Keratinocyte (primary cell): ENCODE data around the gene CCSER1. TPM values are rescaled to one million over a fixed set of nuclear protein-coding genes. Genes with fewer than 3 reads are reported as not detected.
A peak's percentile ranks its signal among the peaks of the same experiment; 100 is the strongest.

ENCODE experiments used
- DNase-seq: peaks from one replicate; pipeline ENCODE4 v3.0.0-alpha.2; 2011; ENCODE audit warnings: low read depth, missing footprints, low spot score
- FAIRE-seq: peaks from 2 replicates; lab custom pipeline; 2011; peaks lifted over from hg19 to GRCh38; lab: Jason Lieb, UNC
- H2AFZ ChIP-seq: 2 replicates; pipeline ENCODE4 v1.6.0; 2012; ENCODE audit warnings: low read length, control low read depth, inconsistent platforms; ENCODE audit not compliant: control insufficient read depth
- H3K27ac ChIP-seq: 2 replicates; pipeline ENCODE4 v1.5.1; 2011; ENCODE audit warnings: low read length; ENCODE audit not compliant: control insufficient read depth, insufficient read depth
- H3K27me3 ChIP-seq: 3 replicates; pipeline ENCODE4 v1.6.0; 2011; ENCODE audit warnings: low read length; ENCODE audit not compliant: control insufficient read depth, insufficient read depth; ENCODE audit errors: extremely low read depth
- H3K36me3 ChIP-seq, 2 experiments: 2 replicates in 1 of 2; 3 replicates in 1 of 2; pipeline ENCODE4 v1.5.1; 2011; ENCODE audit warnings: low read length in 2 of 2, mild to moderate bottlenecking in 1 of 2; ENCODE audit not compliant: control insufficient read depth in 2 of 2, insufficient read depth in 2 of 2; ENCODE audit errors: extremely low read depth in 1 of 2
- H3K4me1 ChIP-seq: 3 replicates; pipeline ENCODE4 v1.5.1; 2011; ENCODE audit warnings: low read length; ENCODE audit not compliant: control insufficient read depth, insufficient read depth; ENCODE audit errors: extremely low read depth
- H3K4me2 ChIP-seq: 3 replicates; pipeline ENCODE4 v1.6.0; 2011; ENCODE audit warnings: low read depth, low read length; ENCODE audit not compliant: control insufficient read depth, insufficient read depth; ENCODE audit errors: extremely low read depth
- H3K4me3 ChIP-seq, 3 experiments: fragments of 200-600 bp in 1 of 3; sonication (generic) in 1 of 3; 2 replicates in 2 of 3; 3 replicates in 1 of 3; pipeline ENCODE4 v1.5.1; 2011 to 2016; ENCODE audit warnings: low read length in 3 of 3, mild to moderate bottlenecking in 3 of 3, control low read depth in 2 of 3, inconsistent platforms in 1 of 3, low read depth in 1 of 3, mixed read lengths in 1 of 3, mixed run types in 1 of 3, moderate library complexity in 1 of 3; ENCODE audit not compliant: control insufficient read depth in 2 of 3, insufficient read depth in 2 of 3; ENCODE audit errors: extremely low read depth in 1 of 3
- H3K79me2 ChIP-seq: 2 replicates; pipeline ENCODE4 v1.6.0; 2012; ENCODE audit warnings: low read length; ENCODE audit not compliant: control insufficient read depth, insufficient read depth
- H3K9ac ChIP-seq: 3 replicates; pipeline ENCODE4 v1.6.0; 2011; ENCODE audit warnings: low read length; ENCODE audit not compliant: control insufficient read depth, insufficient read depth; ENCODE audit errors: extremely low read depth
- H3K9me1 ChIP-seq: 3 replicates; pipeline ENCODE4 v1.6.0; 2011; ENCODE audit warnings: low read length; ENCODE audit not compliant: control insufficient read depth, insufficient read depth; ENCODE audit errors: extremely low read depth
- H3K9me3 ChIP-seq: 2 replicates; pipeline ENCODE4 v1.5.1; 2012; ENCODE audit warnings: low read depth, low read length; ENCODE audit not compliant: control insufficient read depth
- H4K20me1 ChIP-seq: 3 replicates; pipeline ENCODE4 v1.6.0; 2011; ENCODE audit warnings: low read length; ENCODE audit not compliant: control insufficient read depth, insufficient read depth; ENCODE audit errors: extremely low read depth
- EZH2 ChIP-seq: IDR thresholded peaks from one replicate; pipeline ENCODE4 v1.6.1; 2012; ENCODE audit warnings: inconsistent platforms, mild to moderate bottlenecking, low read length, moderate library complexity
- dilution Hi-C: fragments of 300-500 bp; cut with MboI; formaldehyde crosslinking; loops from one replicate; pipeline ENCODE4 v1.7.0; 2020; ENCODE audit warnings: low sequenced_read_pairs; ENCODE audit not compliant: extremely low pct_ligation_motif_present
- polyA plus RNA-seq, 5 experiments: library from polyadenylated mRNA; depleted of rRNA in 3 of 5; stranded (reverse) in 3 of 5; stranded (forward) in 1 of 5; unstranded in 1 of 5; fragments of >200 nt; gene quantifications; 1 replicate in 1 of 5; 2 replicates in 3 of 5; 3 replicates in 1 of 5; pipeline versions ENCODE4 v1.2.1 to v1.2.3, GENCODE V29; 2011 to 2012; ENCODE audit warnings: missing spikeins in 2 of 5, low read depth in 1 of 5, low replicate concordance in 1 of 5
- TF ChIP-seq, protein P1 (sequence below), 3 experiments: IDR thresholded peaks in 1 of 3; conservative IDR thresholded peaks in 1 of 3; optimal IDR thresholded peaks in 1 of 3; 2 replicates in 2 of 3; 3 replicates in 1 of 3; pipeline versions ENCODE3 to v1.5.1; 2011; ENCODE audit warnings: low read length in 3 of 3, mild to moderate bottlenecking in 3 of 3, moderate library complexity in 2 of 3, control low read depth in 1 of 3, inconsistent platforms in 1 of 3; ENCODE audit not compliant: insufficient read depth in 2 of 3; ENCODE audit errors: extremely low read depth in 1 of 3

CCSER1 gene
- polyA plus RNA-seq, 1 donor (not counting 4 experiments of a cell fraction or from before 2014, with no cell fraction given): 1.2 TPM

DNA sequence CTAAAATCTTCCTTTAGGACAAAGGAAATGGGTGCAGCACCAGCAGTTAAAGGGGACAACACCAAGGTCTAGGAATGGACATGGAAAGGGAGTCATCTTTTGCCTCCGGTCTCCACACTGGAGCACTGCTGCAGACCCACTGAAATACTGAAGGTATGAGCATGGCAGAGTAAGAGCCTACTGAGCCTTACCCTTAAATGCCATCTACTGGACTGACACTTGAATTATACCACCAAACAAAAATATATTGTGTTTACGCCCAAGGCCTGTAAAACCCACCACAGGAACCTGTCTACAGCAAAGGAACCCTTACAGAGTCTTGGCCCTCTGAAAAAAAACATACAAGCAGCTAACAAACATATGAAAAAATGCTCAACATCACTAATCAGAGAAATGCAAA lies 443.4 kb downstream of the CCSER1 start:
- no peaks in the 10 kb centered on the region for H3K36me3 ChIP-seq
- no peak overlapping the region for H3K9ac ChIP-seq
- H3K4me3 ChIP-seq: no peak overlapping the region
- H3K27ac ChIP-seq: no peak overlapping the region
- FAIRE-seq: no peak
- no peaks in the 10 kb centered on the region for H3K79me2 ChIP-seq
- H3K9me1 ChIP-seq: no peaks in the 10 kb centered on the region
- H3K9me3 ChIP-seq: no peaks in the 10 kb centered on the region
- no peaks in the 10 kb centered on the region for H4K20me1 ChIP-seq
- H3K4me1 ChIP-seq: no peaks in the 10 kb centered on the region
- no peak overlapping the region for H2AFZ ChIP-seq
- no peak for TF ChIP-seq EZH2
- TF ChIP-seq, protein P1, sequence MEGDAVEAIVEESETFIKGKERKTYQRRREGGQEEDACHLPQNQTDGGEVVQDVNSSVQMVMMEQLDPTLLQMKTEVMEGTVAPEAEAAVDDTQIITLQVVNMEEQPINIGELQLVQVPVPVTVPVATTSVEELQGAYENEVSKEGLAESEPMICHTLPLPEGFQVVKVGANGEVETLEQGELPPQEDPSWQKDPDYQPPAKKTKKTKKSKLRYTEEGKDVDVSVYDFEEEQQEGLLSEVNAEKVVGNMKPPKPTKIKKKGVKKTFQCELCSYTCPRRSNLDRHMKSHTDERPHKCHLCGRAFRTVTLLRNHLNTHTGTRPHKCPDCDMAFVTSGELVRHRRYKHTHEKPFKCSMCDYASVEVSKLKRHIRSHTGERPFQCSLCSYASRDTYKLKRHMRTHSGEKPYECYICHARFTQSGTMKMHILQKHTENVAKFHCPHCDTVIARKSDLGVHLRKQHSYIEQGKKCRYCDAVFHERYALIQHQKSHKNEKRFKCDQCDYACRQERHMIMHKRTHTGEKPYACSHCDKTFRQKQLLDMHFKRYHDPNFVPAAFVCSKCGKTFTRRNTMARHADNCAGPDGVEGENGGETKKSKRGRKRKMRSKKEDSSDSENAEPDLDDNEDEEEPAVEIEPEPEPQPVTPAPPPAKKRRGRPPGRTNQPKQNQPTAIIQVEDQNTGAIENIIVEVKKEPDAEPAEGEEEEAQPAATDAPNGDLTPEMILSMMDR (optimal IDR thresholded peaks at IDR 0.05 in 1 of 3, IDR thresholded peaks at IDR 0.05 in 1 of 3, conservative IDR thresholded peaks at IDR 0.05 in 1 of 3; ENCODE audit: extremely low read depth in 1 of 3, insufficient read depth in 2 of 3, low read length in 3 of 3): peak in 1 of 3 experiments; percentile 2
- no peak for DNase-seq
- H3K27me3 ChIP-seq: no peaks in the 10 kb centered on the region
- dilution Hi-C loops: no loop called here
- H3K4me2 ChIP-seq: no peak overlapping the region

DNA sequence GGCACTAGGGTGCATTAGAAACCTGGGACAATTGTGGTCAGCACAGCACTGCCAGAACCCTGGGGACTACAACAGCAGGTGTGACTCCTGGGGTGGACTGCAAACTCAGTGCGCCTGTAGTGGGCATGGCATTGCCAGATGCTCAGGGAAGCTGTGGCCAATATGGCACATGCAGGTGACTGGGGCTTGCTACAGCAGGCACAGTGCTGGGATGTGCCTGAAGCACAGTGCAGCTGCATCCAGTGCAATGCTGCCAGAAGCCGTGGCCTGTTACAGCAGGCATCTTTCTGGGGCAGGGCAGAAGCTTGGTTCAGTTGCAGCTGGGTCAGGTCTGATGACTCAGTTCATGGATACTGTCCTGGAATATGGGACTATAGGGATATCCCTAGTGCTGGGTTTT lies 445.8 kb downstream of the CCSER1 start:
- Histone ChIP-seq H4K20me1 (no peaks in the 10 kb centered on the region), H3K9me1 (no peaks in the 10 kb centered on the region), H3K79me2 (no peaks in the 10 kb centered on the region), H3K9me3 (no peaks in the 10 kb centered on the region), H3K4me2 (no peak overlapping the region), H3K9ac (no peak overlapping the region), H3K4me1 (no peaks in the 10 kb centered on the region), H2AFZ (no peak overlapping the region), H3K36me3 (no peaks in the 10 kb centered on the region), H3K4me3 (no peak overlapping the region), H3K27me3 (no peaks in the 10 kb centered on the region), H3K27ac (no peak overlapping the region)
- dilution Hi-C loops: no loop called here
- TF ChIP-seq, protein P1 (optimal IDR thresholded peaks at IDR 0.05 in 1 of 3, IDR thresholded peaks at IDR 0.05 in 1 of 3, conservative IDR thresholded peaks at IDR 0.05 in 1 of 3; ENCODE audit: extremely low read depth in 1 of 3, insufficient read depth in 2 of 3, low read length in 3 of 3): no peak
- no peak for TF ChIP-seq EZH2
- DNase-seq (peak; percentile 13), FAIRE-seq (peak; percentile 77)
